ENCODE measurements around the gene HPF1.

DNA sequence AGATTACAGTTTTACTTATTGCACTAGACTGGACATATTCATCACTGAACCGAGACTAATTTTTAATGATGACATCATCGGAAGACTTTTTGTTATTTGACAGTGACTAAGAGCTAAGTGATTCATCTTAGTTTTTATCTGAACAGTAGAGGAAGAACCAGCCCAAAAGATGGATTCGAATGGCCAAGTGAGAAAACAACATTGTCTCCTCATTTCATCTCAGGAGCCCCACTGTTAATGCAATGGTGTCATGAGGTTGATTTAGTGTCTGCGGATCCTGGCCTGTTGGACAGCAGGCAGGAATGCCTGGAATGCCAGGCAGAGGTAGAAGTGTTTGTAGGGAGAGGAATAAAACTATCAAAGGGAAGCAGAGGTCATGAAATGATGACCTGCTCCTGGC is 37.8 kb upstream of the HPF1 start:
- TF ChIP-seq RELA (CRISPR knock-in tag; IDR thresholded peaks at IDR 0.05) = no peak
- TF ChIP-seq TP53 (CRISPR knock-in tag; conservative IDR thresholded peaks at IDR 0.05) = no peak
- TF ChIP-seq TAF1 (CRISPR knock-in tag; IDR thresholded peaks at IDR 0.05) = no peak
- TF ChIP-seq, protein P1, sequence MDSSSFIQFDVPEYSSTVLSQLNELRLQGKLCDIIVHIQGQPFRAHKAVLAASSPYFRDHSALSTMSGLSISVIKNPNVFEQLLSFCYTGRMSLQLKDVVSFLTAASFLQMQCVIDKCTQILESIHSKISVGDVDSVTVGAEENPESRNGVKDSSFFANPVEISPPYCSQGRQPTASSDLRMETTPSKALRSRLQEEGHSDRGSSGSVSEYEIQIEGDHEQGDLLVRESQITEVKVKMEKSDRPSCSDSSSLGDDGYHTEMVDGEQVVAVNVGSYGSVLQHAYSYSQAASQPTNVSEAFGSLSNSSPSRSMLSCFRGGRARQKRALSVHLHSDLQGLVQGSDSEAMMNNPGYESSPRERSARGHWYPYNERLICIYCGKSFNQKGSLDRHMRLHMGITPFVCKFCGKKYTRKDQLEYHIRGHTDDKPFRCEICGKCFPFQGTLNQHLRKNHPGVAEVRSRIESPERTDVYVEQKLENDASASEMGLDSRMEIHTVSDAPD (CRISPR knock-in tag; IDR thresholded peaks at IDR 0.05) = no peak
- TF ChIP-seq SP2 (CRISPR knock-in tag; IDR thresholded peaks at IDR 0.05) = no peak
- TF ChIP-seq ZNF552 (CRISPR knock-in tag; IDR thresholded peaks at IDR 0.05; ENCODE audit: borderline replicate concordance) = no peak
- TF ChIP-seq ETV6 (CRISPR knock-in tag; conservative IDR thresholded peaks at IDR 0.05) = no peak
- no peak for TF ChIP-seq ZFP37 (CRISPR knock-in tag; IDR thresholded peaks at IDR 0.05; ENCODE audit: borderline replicate concordance)
- no peak for TF ChIP-seq CHD2 (IDR thresholded peaks at IDR 0.05; ENCODE audit: low read depth, low read length)
- TF ChIP-seq ETV5 (CRISPR knock-in tag; IDR thresholded peaks at IDR 0.05; ENCODE audit: borderline replicate concordance) = no peak
- TF ChIP-seq, protein P2, sequence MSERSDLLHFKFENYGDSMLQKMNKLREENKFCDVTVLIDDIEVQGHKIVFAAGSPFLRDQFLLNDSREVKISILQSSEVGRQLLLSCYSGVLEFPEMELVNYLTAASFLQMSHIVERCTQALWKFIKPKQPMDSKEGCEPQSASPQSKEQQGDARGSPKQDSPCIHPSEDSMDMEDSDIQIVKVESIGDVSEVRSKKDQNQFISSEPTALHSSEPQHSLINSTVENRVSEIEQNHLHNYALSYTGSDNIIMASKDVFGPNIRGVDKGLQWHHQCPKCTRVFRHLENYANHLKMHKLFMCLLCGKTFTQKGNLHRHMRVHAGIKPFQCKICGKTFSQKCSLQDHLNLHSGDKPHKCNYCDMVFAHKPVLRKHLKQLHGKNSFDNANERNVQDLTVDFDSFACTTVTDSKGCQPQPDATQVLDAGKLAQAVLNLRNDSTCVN (CRISPR knock-in tag; IDR thresholded peaks at IDR 0.05; ENCODE audit: borderline replicate concordance) = no peak

Data from HepG2 (cell line).